Neutrophil (primary cell): ENCODE data around the gene NHLH1.

ENCODE experiments used
- H3K27ac ChIP-seq: fragments of 200-600 bp; sonication (generic); 2 replicates; pipeline ENCODE4 v1.5.1; 2016; ENCODE audit warnings: mild to moderate bottlenecking, moderate library complexity
- H3K27me3 ChIP-seq: fragments of 200-600 bp; sonication (generic); 2 replicates; pipeline ENCODE4 v1.6.0; 2016; ENCODE audit warnings: mild to moderate bottlenecking
- H3K36me3 ChIP-seq: fragments of 200-600 bp; sonication (generic); 2 replicates; pipeline ENCODE4 v1.5.1; 2017
- H3K4me1 ChIP-seq, 2 experiments: fragments of 200-600 bp in 1 of 2; sonication (generic) in 1 of 2; 1 replicate in 1 of 2; 2 replicates in 1 of 2; pipeline versions ENCODE4 v1.5.1 to v1.6.1; 2013 to 2016; ENCODE audit warnings: low read depth in 1 of 2, low read length in 1 of 2, mild to moderate bottlenecking in 1 of 2, moderate library complexity in 1 of 2; ENCODE audit not compliant: control insufficient read depth in 1 of 2, insufficient read depth in 1 of 2
- H3K4me3 ChIP-seq, 2 experiments: fragments of 200-600 bp in 1 of 2; sonication (generic) in 1 of 2; 1 replicate in 1 of 2; 2 replicates in 1 of 2; pipeline ENCODE4 v1.5.1; 2013 to 2016; ENCODE audit warnings: low read depth in 1 of 2, low read length in 1 of 2, mild to moderate bottlenecking in 1 of 2, moderate library complexity in 1 of 2
- H3K9me3 ChIP-seq: fragments of 200-600 bp; sonication (generic); 2 replicates; pipeline ENCODE4 v1.5.1; 2016
- TF ChIP-seq, protein P1 (sequence below): fragments of 200-600 bp; sonication (generic); IDR thresholded peaks from 2 replicates; pipeline ENCODE4 v1.5.1; 2016; ENCODE audit warnings: antibody characterized with exemption

The NHLH1 gene

DNA sequence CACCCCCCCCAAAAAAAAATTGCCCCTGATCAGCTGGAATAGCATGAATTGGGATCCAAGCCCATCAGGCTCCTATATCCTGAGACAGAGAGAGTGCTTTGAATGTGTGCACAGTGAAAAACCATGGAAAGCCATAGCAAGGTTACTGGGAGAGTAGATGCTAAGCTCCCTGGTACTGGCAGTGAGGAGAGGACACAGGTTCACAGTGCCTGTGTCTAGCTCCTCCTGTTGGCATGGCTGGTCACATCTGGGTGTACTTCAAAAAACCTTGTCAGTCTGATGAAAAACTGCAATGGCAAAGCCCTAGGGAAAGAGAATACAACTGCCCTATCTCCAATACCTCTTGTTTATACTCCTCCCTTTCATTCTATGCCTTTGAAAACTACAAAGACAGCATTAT lies 36.8 kb upstream of the NHLH1 start:
- H3K36me3 ChIP-seq, result peaks cover 100% of the 10 kb centered on the region
- H3K4me1 ChIP-seq, result no peaks in the 10 kb centered on the region
- H3K9me3 ChIP-seq, result no peaks in the 10 kb centered on the region
- H3K27ac ChIP-seq, result no peak overlapping the region
- TF ChIP-seq, protein P1, sequence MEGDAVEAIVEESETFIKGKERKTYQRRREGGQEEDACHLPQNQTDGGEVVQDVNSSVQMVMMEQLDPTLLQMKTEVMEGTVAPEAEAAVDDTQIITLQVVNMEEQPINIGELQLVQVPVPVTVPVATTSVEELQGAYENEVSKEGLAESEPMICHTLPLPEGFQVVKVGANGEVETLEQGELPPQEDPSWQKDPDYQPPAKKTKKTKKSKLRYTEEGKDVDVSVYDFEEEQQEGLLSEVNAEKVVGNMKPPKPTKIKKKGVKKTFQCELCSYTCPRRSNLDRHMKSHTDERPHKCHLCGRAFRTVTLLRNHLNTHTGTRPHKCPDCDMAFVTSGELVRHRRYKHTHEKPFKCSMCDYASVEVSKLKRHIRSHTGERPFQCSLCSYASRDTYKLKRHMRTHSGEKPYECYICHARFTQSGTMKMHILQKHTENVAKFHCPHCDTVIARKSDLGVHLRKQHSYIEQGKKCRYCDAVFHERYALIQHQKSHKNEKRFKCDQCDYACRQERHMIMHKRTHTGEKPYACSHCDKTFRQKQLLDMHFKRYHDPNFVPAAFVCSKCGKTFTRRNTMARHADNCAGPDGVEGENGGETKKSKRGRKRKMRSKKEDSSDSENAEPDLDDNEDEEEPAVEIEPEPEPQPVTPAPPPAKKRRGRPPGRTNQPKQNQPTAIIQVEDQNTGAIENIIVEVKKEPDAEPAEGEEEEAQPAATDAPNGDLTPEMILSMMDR, result no peak
- H3K4me3 ChIP-seq, result no peak overlapping the region
- no peaks in the 10 kb centered on the region for H3K27me3 ChIP-seq

DNA sequence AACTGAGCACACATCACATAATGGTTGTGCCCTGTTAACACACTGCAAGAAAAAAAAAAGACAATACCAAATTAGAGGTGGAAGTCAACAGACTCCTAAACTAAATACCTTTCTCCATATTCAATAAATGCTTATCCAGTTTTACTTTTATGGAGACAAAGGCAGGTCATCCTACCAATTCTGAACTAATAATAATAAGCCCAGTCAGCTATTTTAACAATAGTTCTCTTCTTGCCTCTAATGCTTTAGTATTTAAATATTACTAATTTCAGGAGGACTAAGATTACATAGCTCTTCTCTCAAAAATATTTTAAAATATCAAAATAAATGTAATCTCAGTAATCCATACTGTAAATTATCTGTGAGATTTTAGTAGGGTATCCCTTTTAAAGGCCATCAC lies 34.4 kb upstream of the NHLH1 start:
- Histone ChIP-seq H3K4me3 (no peak overlapping the region), H3K4me1 (no peaks in the 10 kb centered on the region), H3K27ac (no peak overlapping the region), H3K9me3 (no peaks in the 10 kb centered on the region), H3K27me3 (no peaks in the 10 kb centered on the region), H3K36me3 (peaks cover 93% of the 10 kb centered on the region)
- TF ChIP-seq, protein P1, result no peak

DNA sequence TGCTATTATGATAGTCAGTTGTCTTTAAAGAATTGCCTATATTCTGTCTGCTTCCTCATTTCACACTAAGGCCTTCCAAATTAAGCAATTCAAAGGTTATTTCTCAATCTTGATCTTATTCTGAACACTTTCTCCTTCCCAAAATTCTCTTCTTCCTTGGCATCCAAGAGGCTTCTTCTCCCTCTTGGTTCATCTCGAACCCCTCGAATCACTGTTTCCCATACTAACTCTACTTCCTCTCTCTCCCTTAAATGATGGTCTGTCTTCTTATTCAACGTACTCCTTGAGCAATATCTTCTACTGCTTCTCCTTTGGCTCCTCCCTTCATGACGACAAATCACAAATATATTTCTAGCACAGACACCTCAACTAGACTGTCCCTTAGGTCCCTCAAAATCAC lies 28.3 kb upstream of the NHLH1 start:
- TF ChIP-seq, protein P1, result no peak
- H3K36me3 ChIP-seq, result peaks cover 51% of the 10 kb centered on the region

DNA sequence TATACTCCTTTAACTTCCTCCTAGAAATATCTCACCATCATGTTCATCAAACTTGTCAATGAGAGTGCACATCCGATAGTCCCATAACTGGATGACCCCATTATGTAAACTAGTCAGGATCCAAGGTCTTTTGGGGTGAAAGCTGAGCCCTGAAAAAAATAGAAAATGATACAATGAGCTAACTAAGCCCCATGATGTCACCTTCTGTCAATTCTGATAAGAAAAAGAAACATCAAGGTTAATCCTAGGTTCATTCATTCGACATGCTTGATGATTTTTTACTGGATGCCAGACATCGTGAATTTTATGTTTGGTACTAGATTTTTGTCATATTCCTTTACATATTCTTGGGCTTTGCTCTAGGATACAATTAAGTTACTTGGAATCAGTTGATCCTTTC lies 26.7 kb upstream of the NHLH1 start:
- no peaks in the 10 kb centered on the region for H3K27me3 ChIP-seq
- peaks cover 43% of the 10 kb centered on the region for H3K36me3 ChIP-seq
- no peak overlapping the region for H3K27ac ChIP-seq
- no peak overlapping the region for H3K4me3 ChIP-seq
- no peaks in the 10 kb centered on the region for H3K9me3 ChIP-seq
- peaks cover 41 to 57% of the 10 kb centered on the region in 2 experiments for H3K4me1 ChIP-seq
- TF ChIP-seq, protein P1, result no peak

More for the DNA sequence above, 28.3 kb upstream of the NHLH1 start:
- Histone ChIP-seq H3K9me3 (no peaks in the 10 kb centered on the region), H3K27me3 (no peaks in the 10 kb centered on the region), H3K27ac (peak overlapping the region; percentile 71), H3K4me1 (peaks cover 28 to 44% of the 10 kb centered on the region in 2 experiments), H3K4me3 (peak overlapping the region in 1 of 2 experiments; percentile 15)

DNA sequence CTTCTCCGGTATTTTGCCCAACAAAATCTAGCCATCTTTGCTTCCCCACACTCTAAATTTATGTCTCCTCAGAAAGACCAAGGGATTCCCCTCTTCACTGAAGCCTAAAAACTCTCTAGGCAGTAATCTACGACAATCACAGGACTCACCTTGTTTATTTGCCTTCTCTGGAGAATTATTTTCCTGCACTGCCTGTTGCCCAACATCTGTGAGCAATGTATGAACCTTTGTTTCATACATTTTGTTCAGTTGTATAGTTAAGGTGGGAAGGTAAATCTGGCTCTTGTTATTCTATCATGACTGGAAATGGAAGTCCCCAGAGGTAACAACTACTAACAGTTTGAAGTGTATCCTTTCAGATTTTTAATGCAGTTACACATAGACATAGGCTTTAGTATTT lies 26.0 kb upstream of the NHLH1 start:
- Histone ChIP-seq H3K9me3 (no peaks in the 10 kb centered on the region), H3K27ac (no peak overlapping the region), H3K4me3 (no peak overlapping the region), H3K27me3 (no peaks in the 10 kb centered on the region), H3K36me3 (peaks cover 42% of the 10 kb centered on the region), H3K4me1 (peaks cover 48 to 64% of the 10 kb centered on the region in 2 experiments)
- TF ChIP-seq, protein P1, result no peak

DNA sequence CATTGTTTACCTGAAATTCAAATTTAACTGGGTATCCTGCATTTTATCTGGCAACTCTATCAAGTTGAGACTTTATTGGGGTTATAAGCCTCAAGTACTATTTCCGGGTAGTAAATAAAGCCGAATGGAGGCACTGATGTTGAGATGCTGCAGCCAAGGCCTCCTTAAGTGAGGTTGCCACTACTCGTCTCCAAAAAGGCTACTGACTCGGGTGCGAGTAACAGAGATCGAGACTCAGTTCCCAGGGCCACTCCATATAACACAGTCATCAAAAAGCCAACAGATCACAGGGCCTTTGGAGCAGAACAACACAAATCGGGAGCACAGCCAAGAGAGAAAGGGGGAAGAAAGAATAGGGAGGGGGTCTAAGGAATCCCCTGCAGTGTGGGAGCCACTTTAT lies 24.3 kb upstream of the NHLH1 start:
- TF ChIP-seq, protein P1, result no peak
- Histone ChIP-seq H3K9me3 (no peaks in the 10 kb centered on the region), H3K27ac (peak overlapping the region; percentile 86), H3K4me3 (peak overlapping the region; percentile 93 to 98), H3K36me3 (peaks cover 31% of the 10 kb centered on the region), H3K4me1 (peaks cover 65 to 80% of the 10 kb centered on the region in 2 experiments), H3K27me3 (no peaks in the 10 kb centered on the region)
